ENCODE data around the gene TNFRSF21. TPM values are rescaled to one million over a fixed set of nuclear protein-coding genes. Genes with fewer than 3 reads are reported as not detected.
"Not testable (repeated sequence)": the region's sequence is repeated elsewhere in the genome, so short reads cannot be mapped to it uniquely, and the experiment has no call there.

TNFRSF21 gene
- total RNA-seq, 2 experiments from 2014 or later = 0.97 to 1.2 TPM

DNA sequence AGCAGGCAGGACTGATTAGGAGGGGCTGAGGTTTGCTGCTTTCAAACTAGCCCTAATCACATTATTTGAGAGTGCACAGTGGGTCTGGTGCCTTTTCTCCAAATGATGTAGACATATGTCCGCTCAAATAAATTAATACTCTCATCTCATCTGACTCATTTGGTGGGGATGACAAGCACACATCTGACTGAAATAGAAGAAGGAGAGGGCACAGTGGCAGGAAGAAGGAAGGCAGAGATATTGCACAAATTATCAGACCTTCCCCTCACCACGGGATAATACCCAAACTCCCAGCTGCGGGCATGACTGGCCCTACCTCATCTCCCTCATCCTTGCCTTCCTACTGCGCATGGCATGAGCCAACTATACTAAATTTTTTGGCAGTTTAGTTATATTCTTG is 33.9 kb upstream of the TNFRSF21 start:
- Mint-ChIP-seq H3K36me3 (no peaks in the 10 kb centered on the region), H3K27ac (no peak overlapping the region), H3K4me3 (no peak overlapping the region), H3K4me1 (ENCODE audit: low read depth) (no peaks in the 10 kb centered on the region), H3K9me3 (no peaks in the 10 kb centered on the region), H3K27me3 (peaks cover 3% of the 10 kb centered on the region)
- ChIA-PET CTCF (no interaction called here), POLR2A (no interaction called here)
- intact Hi-C loops (cut with micrococcal nuclease) = no loop called here
- DNase-seq = no peak

DNA sequence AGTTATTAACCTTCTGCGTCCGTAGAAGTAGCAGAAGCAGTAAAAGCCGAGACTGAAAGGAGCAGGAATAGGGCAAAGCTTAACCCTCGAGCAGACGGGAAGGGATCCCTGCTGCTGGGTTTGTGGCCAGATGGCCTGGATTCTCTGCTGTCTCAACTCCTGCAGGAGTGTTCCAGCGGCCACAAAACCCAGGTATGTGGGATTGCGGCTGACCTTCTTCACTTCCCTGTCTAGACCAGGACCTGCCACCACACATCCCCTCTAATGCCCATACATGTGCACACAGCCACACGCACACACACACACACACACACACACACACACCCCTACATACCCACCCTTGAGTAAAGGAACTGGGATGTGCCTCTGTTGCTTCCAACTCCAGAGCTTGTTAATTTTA is 33.1 kb upstream of the TNFRSF21 start:
- peaks cover 3% of the 10 kb centered on the region for H3K27me3 Mint-ChIP-seq
- no peaks in the 10 kb centered on the region for H3K9me3 Mint-ChIP-seq
- CTCF ChIA-PET = no interaction called here
- no peak overlapping the region for H3K27ac Mint-ChIP-seq
- H3K36me3 Mint-ChIP-seq = no peaks in the 10 kb centered on the region
- no peak for DNase-seq
- POLR2A ChIA-PET = no interaction called here
- no peak overlapping the region for H3K4me3 Mint-ChIP-seq
- no peaks in the 10 kb centered on the region for H3K4me1 Mint-ChIP-seq (ENCODE audit: low read depth)
- intact Hi-C loops (cut with micrococcal nuclease) = no loop called here

DNA sequence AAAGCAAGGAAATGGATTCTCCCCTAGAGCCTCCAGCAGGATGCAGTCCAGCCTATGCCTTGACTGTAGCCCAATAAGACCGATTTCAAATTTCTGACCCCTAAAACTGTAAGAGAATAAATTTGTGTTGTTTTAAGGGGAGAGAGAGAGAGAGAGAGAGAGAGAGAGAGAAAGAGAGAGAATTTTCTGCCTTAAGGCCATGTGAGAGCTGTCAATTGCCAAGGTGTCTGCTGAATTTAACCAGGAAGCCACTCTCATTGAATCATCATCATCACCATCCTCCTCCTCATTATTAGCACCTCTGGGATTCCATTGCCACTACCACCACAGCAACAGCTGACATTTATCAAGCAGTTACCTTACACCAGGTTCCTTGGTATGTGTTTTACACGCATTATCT is 27.8 kb upstream of the TNFRSF21 start:
- Mint-ChIP-seq H3K27me3 (peaks cover 2% of the 10 kb centered on the region), H3K36me3 (no peaks in the 10 kb centered on the region), H3K4me1 (ENCODE audit: low read depth) (no peaks in the 10 kb centered on the region), H3K9me3 (peaks cover 2% of the 10 kb centered on the region), H3K27ac (no peak overlapping the region), H3K4me3 (no peak overlapping the region)
- intact Hi-C loops (cut with micrococcal nuclease) = no loop called here
- no peak for DNase-seq
- ChIA-PET CTCF (no interaction called here), POLR2A (no interaction called here)

DNA sequence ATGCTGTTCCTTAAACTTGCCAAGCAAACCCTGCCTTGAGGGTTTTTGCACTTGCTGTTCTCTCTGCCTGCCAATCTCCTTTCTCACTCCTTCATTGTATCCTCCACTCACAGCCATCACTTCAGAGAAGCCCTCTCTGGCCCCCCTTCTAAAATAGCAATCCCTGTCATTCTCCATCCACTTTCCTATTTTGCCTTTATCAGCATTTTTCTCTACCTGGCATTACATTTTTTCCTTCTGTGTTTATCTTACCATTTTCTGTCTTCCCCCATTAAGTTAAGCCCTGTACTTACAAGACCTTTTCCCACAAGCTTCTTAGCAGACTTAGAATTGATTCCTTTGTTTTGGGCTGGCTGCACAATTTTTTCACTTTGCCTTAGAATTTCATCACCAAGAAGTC is 26.6 kb upstream of the TNFRSF21 start:
- intact Hi-C loops (cut with micrococcal nuclease) = no loop called here
- CTCF ChIA-PET = no interaction called here

DNA sequence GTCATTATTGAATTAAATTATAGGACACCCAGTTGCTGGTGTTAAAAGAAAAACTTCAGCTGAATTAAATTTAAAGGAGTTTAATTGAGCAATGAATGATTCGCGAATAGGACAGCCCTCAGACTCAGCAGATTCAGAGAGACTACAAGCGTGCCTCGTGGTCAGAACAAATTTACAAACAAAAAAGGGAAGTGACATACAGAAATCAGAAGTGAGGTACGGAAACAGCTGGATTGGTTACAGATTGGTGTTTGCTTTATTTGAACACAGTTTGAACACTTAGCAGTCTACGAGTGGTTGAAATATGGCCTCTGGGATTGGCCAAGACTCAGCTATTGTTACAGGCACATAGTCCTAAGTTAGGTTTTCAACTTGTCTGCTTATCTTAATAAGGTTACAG is 25.8 kb upstream of the TNFRSF21 start:
- no peaks in the 10 kb centered on the region for H3K36me3 Mint-ChIP-seq
- H3K27me3 Mint-ChIP-seq = peaks cover 4% of the 10 kb centered on the region
- no peak overlapping the region for H3K4me3 Mint-ChIP-seq
- H3K9me3 Mint-ChIP-seq = peaks cover 7% of the 10 kb centered on the region
- CTCF ChIA-PET = no interaction called here
- H3K4me1 Mint-ChIP-seq (ENCODE audit: low read depth) = no peaks in the 10 kb centered on the region
- POLR2A ChIA-PET = no interaction called here
- intact Hi-C loops (cut with micrococcal nuclease) = no loop called here
- no peak for DNase-seq
- H3K27ac Mint-ChIP-seq = no peak overlapping the region

More for the DNA sequence above, 26.6 kb upstream of the TNFRSF21 start:
- H3K27me3 Mint-ChIP-seq = peaks cover 2% of the 10 kb centered on the region
- no peak overlapping the region for H3K4me3 Mint-ChIP-seq
- H3K9me3 Mint-ChIP-seq = peaks cover 7% of the 10 kb centered on the region
- DNase-seq = no peak
- POLR2A ChIA-PET = no interaction called here
- H3K36me3 Mint-ChIP-seq = no peaks in the 10 kb centered on the region
- no peak overlapping the region for H3K27ac Mint-ChIP-seq
- H3K4me1 Mint-ChIP-seq (ENCODE audit: low read depth) = no peaks in the 10 kb centered on the region

DNA sequence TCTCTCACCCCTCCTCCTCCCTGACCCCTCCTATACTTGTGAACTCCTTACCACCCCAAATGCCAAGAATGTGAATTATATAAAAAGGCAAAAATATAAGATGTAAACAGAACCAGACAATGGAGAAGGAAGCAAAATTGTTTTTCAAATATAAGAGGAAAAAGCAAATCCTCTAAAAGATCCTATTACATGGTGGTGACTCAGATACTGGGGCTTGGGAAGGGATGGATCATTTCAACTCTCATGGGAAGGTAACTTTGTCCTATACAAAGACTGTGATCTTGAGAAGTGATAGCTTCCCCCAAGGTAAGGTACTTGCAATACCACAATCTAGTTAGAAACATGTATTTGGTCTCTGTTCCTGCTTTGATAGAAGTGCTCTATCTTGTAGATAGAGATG is 24.6 kb upstream of the TNFRSF21 start:
- intact Hi-C loops (cut with micrococcal nuclease) = no loop called here
- no peak for DNase-seq
- Mint-ChIP-seq H3K4me3 (no peak overlapping the region), H3K36me3 (no peaks in the 10 kb centered on the region), H3K27me3 (peaks cover 4% of the 10 kb centered on the region), H3K9me3 (peaks cover 7% of the 10 kb centered on the region), H3K27ac (no peak overlapping the region), H3K4me1 (ENCODE audit: low read depth) (no peaks in the 10 kb centered on the region)
- CTCF ChIA-PET = no interaction called here
- POLR2A ChIA-PET = no interaction called here

DNA sequence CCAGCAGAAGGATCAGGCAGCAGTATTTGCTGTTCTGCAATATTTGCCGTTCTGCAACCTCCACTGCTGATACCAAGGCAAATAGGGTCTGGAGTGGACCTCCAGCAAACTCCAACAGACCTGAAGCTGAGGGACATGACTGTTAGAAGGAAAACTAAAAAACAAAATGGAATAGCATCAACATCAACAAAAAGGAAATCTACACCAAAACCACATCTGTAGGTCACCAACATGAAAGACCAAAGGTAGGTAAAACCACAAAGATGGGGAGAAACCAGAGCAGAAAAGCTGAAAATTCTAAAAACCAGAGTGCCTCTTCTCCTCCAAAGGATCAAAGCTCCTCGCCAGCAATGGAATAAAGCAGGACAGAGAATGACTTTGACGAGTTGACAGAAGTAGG is 18.9 kb upstream of the TNFRSF21 start:
- H3K27me3 Mint-ChIP-seq = peaks cover 10% of the 10 kb centered on the region
- H3K36me3 Mint-ChIP-seq; intact Hi-C loops (cut with micrococcal nuclease); DNase-seq; H3K4me3 Mint-ChIP-seq; POLR2A ChIA-PET; CTCF ChIA-PET; H3K27ac Mint-ChIP-seq; H3K9me3 Mint-ChIP-seq; H3K4me1 Mint-ChIP-seq (ENCODE audit: low read depth): not testable (repeated sequence)

DNA sequence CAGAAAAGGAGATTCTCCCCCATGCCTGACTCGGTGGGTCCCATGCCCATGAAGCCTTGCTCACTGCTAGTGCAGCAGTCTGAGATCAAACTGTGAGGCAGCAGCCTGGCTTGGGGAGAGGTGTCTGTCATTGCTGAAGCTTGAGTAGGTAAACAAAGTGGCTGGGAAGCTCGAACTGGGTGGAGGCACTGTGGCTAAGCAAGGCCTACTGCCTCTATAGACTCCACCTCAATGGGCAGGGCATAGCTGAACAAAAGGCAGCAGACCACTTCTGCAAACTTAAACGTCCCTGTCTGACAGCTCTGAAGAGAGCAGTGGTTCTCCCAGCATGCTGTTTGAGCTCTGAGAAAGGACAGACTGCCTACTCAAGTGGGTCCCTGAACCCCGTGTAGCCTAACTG is 18.4 kb upstream of the TNFRSF21 start:
- H3K9me3 Mint-ChIP-seq; DNase-seq; H3K4me1 Mint-ChIP-seq (ENCODE audit: low read depth); H3K27ac Mint-ChIP-seq; H3K36me3 Mint-ChIP-seq; POLR2A ChIA-PET; intact Hi-C loops (cut with micrococcal nuclease); H3K4me3 Mint-ChIP-seq; CTCF ChIA-PET: not testable (repeated sequence)
- peaks cover 10% of the 10 kb centered on the region for H3K27me3 Mint-ChIP-seq

DNA sequence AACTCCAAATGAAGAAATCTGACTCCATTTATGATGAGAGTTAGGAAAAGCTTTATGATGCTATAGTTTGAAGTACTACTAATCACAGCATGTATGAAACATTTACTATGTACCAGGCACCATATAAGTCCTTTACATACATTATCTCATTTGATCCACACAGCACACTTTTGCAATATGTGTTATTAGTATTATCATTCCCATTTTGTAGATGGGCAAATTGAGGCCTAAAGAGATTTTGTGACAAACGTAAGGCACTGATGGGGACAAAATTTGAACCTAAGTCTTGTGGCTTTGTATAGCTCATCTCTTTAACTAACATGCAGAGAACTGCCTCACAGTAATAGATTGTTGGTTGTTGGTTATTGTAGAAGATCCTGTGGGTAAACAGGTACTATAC is 14.2 kb upstream of the TNFRSF21 start:
- Mint-ChIP-seq H3K27me3 (peaks cover 25% of the 10 kb centered on the region), H3K9me3 (no peaks in the 10 kb centered on the region), H3K4me1 (ENCODE audit: low read depth) (peaks cover 2% of the 10 kb centered on the region), H3K36me3 (no peaks in the 10 kb centered on the region), H3K27ac (no peak overlapping the region), H3K4me3 (no peak overlapping the region)
- ChIA-PET POLR2A (no interaction called here), CTCF (no interaction called here)
- intact Hi-C loops (cut with micrococcal nuclease) = no loop called here
- DNase-seq = no peak

DNA sequence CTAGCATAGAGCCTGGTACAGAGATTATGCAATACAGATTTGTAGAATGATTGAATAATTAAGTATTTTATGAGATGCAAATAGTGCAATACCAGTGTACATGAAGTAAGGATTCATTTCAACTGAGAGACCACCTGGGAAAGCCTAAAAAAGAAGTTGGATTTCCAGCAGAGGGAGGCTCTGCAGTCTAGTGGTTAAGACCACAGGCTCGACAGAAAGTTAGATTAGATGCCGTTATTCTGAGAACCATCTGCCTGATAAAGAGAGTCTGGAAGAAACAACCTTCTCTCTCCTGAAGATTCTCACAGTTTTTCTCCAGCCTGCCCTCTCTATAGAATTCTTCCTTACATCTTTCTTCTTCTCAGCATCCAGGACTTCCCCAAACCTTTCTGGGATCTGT is 13.6 kb upstream of the TNFRSF21 start:
- no peak overlapping the region for H3K27ac Mint-ChIP-seq
- H3K4me1 Mint-ChIP-seq (ENCODE audit: low read depth) = no peaks in the 10 kb centered on the region
- no peaks in the 10 kb centered on the region for H3K36me3 Mint-ChIP-seq
- no peak for DNase-seq
- POLR2A ChIA-PET = no interaction called here
- no peak overlapping the region for H3K4me3 Mint-ChIP-seq
- intact Hi-C loops (cut with micrococcal nuclease) = no loop called here
- CTCF ChIA-PET = no interaction called here
- H3K27me3 Mint-ChIP-seq = peaks cover 25% of the 10 kb centered on the region
- no peaks in the 10 kb centered on the region for H3K9me3 Mint-ChIP-seq

DNA sequence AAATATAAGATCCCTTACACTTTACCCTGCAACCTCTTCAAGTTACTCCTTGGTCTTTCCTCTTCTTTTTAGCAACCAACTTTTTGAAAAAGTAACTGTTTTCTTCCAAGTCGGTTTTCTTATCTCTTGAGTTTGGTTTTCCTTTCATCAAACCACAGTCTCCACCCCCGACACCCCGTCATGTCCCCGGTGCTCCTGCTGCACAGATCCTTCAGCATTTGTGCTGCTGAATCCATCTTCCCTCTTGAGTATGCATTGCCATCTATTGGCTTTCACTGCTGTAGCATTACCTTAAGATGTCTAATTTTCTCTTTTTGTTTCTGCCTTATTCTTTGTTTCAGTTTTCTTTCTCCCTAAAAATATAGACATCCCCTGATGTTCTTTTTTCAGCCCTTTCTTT is 11.9 kb upstream of the TNFRSF21 start:
- Mint-ChIP-seq H3K9me3 (no peaks in the 10 kb centered on the region), H3K36me3 (no peaks in the 10 kb centered on the region), H3K27me3 (peaks cover 31% of the 10 kb centered on the region), H3K27ac (no peak overlapping the region), H3K4me3 (no peak overlapping the region), H3K4me1 (ENCODE audit: low read depth) (no peaks in the 10 kb centered on the region)
- CTCF ChIA-PET = no interaction called here
- intact Hi-C loops (cut with micrococcal nuclease) = no loop called here
- POLR2A ChIA-PET = no interaction called here
- no peak for DNase-seq

DNA sequence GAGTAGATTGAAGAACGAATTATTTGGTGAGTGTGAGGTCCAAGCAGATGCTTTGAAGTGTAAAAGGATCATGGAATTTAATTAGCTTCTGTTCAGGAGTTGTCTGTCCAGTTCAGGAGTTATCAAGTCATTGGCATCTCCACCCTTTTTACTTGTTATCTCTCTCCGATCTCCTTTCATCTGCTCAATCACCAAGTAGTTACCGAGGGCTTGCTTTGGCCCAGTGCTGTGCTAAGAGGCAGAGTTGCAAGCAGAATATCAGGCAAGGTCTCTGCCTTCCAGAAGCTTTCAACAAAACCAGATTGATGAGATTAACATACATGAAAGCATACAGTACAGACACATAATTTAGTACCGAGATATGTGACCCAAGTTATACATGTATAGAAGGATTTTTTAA is 10.2 kb upstream of the TNFRSF21 start:
- peaks cover 35% of the 10 kb centered on the region for H3K27me3 Mint-ChIP-seq
- intact Hi-C loops (cut with micrococcal nuclease) = no loop called here
- H3K27ac Mint-ChIP-seq = no peak overlapping the region
- ChIA-PET POLR2A (no interaction called here), CTCF (no interaction called here)
- no peaks in the 10 kb centered on the region for H3K36me3 Mint-ChIP-seq
- DNase-seq = no peak
- no peak overlapping the region for H3K4me3 Mint-ChIP-seq
- H3K9me3 Mint-ChIP-seq = no peaks in the 10 kb centered on the region
- no peaks in the 10 kb centered on the region for H3K4me1 Mint-ChIP-seq (ENCODE audit: low read depth)

DNA sequence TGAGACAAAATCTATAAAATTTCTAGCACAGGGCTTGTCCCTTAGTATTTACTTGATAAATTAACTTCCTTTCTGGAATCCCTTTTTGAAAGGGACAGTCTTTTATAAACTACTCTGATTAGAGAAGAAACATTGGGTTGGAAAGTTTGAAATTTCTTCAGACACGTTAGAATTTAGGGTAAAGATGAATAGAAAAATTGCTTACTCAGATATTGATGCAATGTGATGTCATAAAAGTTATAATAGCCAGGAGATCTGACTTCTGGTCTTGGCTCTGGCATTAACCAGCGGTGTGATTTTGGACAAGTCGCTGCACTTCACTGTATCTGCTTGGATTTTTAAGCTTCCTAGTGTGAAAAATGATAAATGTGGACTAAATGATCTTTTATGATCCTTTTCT is 9.7 kb upstream of the TNFRSF21 start:
- Mint-ChIP-seq H3K4me3 (no peak overlapping the region), H3K36me3 (no peaks in the 10 kb centered on the region), H3K27me3 (peaks cover 39% of the 10 kb centered on the region), H3K27ac (no peak overlapping the region), H3K9me3 (no peaks in the 10 kb centered on the region), H3K4me1 (ENCODE audit: low read depth) (no peaks in the 10 kb centered on the region)
- POLR2A ChIA-PET = no interaction called here
- no peak for DNase-seq
- intact Hi-C loops (cut with micrococcal nuclease) = no loop called here
- CTCF ChIA-PET = no interaction called here
